HepG2 (cell line): ENCODE results near the gene TRPC4AP. TPM values are rescaled to one million over a fixed set of nuclear protein-coding genes. Genes with fewer than 3 reads are reported as not detected.

Source experiments
- ATAC-seq: fragments of 200-7000 bp; cut with Tn5 transposase; 3 replicates; pipeline ENCODE4 v1.9.1; 2020; ENCODE audit warnings: mild to moderate bottlenecking, moderate library complexity
- BruUV-seq: library from RNA; stranded (reverse); fragments of 400-500 nt; replicated peaks from 2 replicates; lab custom pipeline; 2021; lab: Mats Ljungman, UMichigan
- CTCF ChIA-PET: fragments of 300-600 bp; formaldehyde crosslinking; extraction: SDS; loops from one replicate; lab custom pipeline; 2021; ENCODE audit warnings: low total read pairs, inconsistent platforms, low intra/inter-chr PET ratio; lab: Yijun Ruan, JAX
- POLR2A ChIA-PET: fragments of 350-600 bp; sonication (Branson Sonifier 250); formaldehyde crosslinking; loops from one replicate; lab custom pipeline; 2020; ENCODE audit warnings: antibody characterized with exemption, inconsistent platforms; lab: Yijun Ruan, JAX
- DNase-seq: peaks from one replicate; pipeline ENCODE4 v3.0.0-alpha.2; 2015; ENCODE audit warnings: low spot score
- FAIRE-seq: peaks from 3 replicates; lab custom pipeline; 2011; peaks lifted over from hg19 to GRCh38; lab: Jason Lieb, UNC
- H2AFZ ChIP-seq: one replicate; pipeline ENCODE4 v1.6.1; 2011; ENCODE audit warnings: low read length, inconsistent platforms
- H3K27ac ChIP-seq: fragments of 300-600 bp; 3 replicates; pipeline ENCODE4 v1.8.0; 2011; ENCODE audit warnings: mixed run types, mild to moderate bottlenecking, mixed read lengths, low read length, inconsistent platforms; ENCODE audit not compliant: insufficient read depth; ENCODE audit errors: extremely low read length
- H3K27me3 ChIP-seq, 2 experiments: fragments of 200-600 bp in 1 of 2; 2 replicates in 1 of 2; 3 replicates in 1 of 2; pipeline versions ENCODE4 v1.6.0 to v1.8.0; 2011; ENCODE audit warnings: low read length in 2 of 2, mild to moderate bottlenecking in 2 of 2, moderate library complexity in 2 of 2, inconsistent platforms in 1 of 2; ENCODE audit not compliant: insufficient read depth in 2 of 2, control insufficient read depth in 1 of 2
- H3K36me3 ChIP-seq, 2 experiments: fragments of 200-600 bp in 1 of 2; replicated peaks in 1 of 2; 2 replicates in 1 of 2; 3 replicates in 1 of 2; pipeline versions ENCODE4 v1.5.1 to v1.8.0; 2011; ENCODE audit warnings: low read length in 2 of 2, inconsistent platforms in 1 of 2; ENCODE audit not compliant: insufficient read depth in 2 of 2, control insufficient read depth in 1 of 2
- H3K4me1 ChIP-seq: 2 replicates; pipeline ENCODE4 v1.5.1; 2012; ENCODE audit warnings: low read length, inconsistent platforms; ENCODE audit not compliant: insufficient read depth
- H3K4me2 ChIP-seq: 2 replicates; pipeline ENCODE4 v1.6.0; 2011; ENCODE audit warnings: low read depth, low read length, inconsistent platforms
- H3K4me3 ChIP-seq, 3 experiments: fragments of 200-600 bp in 1 of 3; sonication (generic), shearing (Covaris generic) in 1 of 3; replicated peaks in 1 of 3; 2 replicates each; pipeline ENCODE4 v1.5.1; 2011 to 2016; ENCODE audit warnings: low read length in 3 of 3, inconsistent platforms in 2 of 3, low read depth in 2 of 3, mild to moderate bottlenecking in 2 of 3, control low read depth in 1 of 3, mixed read lengths in 1 of 3; ENCODE audit not compliant: insufficient read depth in 1 of 3
- H3K79me2 ChIP-seq: one replicate; pipeline ENCODE4 v1.6.1; 2011; ENCODE audit warnings: low read length, inconsistent platforms; ENCODE audit not compliant: insufficient read depth
- H3K9ac ChIP-seq: 2 replicates; pipeline ENCODE4 v1.6.0; 2011; ENCODE audit warnings: mild to moderate bottlenecking, low read depth, low read length, inconsistent platforms; ENCODE audit not compliant: insufficient read depth
- H3K9me3 ChIP-seq: 2 replicates; pipeline ENCODE4 v1.5.1; 2012; ENCODE audit warnings: mild to moderate bottlenecking, low read length
- H4K20me1 ChIP-seq: 2 replicates; pipeline ENCODE4 v1.6.0; 2011; ENCODE audit warnings: inconsistent platforms, mild to moderate bottlenecking, low read length, moderate library complexity; ENCODE audit not compliant: insufficient read depth
- HMG20B ChIP-seq: conservative IDR thresholded peaks from 2 replicates; pipeline ENCODE4 v1.6.1; 2016; ENCODE audit warnings: missing genetic modification reagents, missing compliant biosample characterization
- NCOR1 ChIP-seq: fragments of 200-600 bp; sonication (generic); IDR thresholded peaks from 2 replicates; pipeline ENCODE4 v1.7.0; 2017; ENCODE audit warnings: antibody characterized with exemption, low read length, borderline replicate concordance
- PHF8 ChIP-seq: sonication (generic); formaldehyde crosslinking; IDR thresholded peaks from 2 replicates; pipeline ENCODE4 v1.5.0; 2020; ENCODE audit warnings: missing genetic modification reagents
- PPARG ChIP-seq: conservative IDR thresholded peaks from 2 replicates; pipeline ENCODE4 v1.6.1; 2016; ENCODE audit warnings: missing biosample characterization, missing genetic modification reagents
- RCOR2 ChIP-seq: IDR thresholded peaks from 2 replicates; pipeline ENCODE4 v1.6.1; 2016; ENCODE audit warnings: missing biosample characterization, missing genetic modification reagents
- SALL2 ChIP-seq: sonication (generic); formaldehyde crosslinking; IDR thresholded peaks from 2 replicates; pipeline ENCODE4 v1.8.1; 2023; ENCODE audit warnings: mild to moderate bottlenecking, missing genetic modification reagents, inconsistent platforms
- SATB2 ChIP-seq: sonication (generic); formaldehyde crosslinking; IDR thresholded peaks from 2 replicates; pipeline ENCODE4 v1.5.0; 2020; ENCODE audit warnings: missing genetic modification reagents
- SMAD1 ChIP-seq: sonication (generic); formaldehyde crosslinking; IDR thresholded peaks from 2 replicates; pipeline ENCODE4 v1.4.0; 2020; ENCODE audit warnings: missing genetic modification reagents, low read depth, mild to moderate bottlenecking, borderline replicate concordance
- TRIM24 ChIP-seq: sonication (generic); formaldehyde crosslinking; IDR thresholded peaks from 2 replicates; pipeline ENCODE4 v1.8.0; 2022; ENCODE audit warnings: mild to moderate bottlenecking, missing genetic modification reagents
- ZBTB3 ChIP-seq: sonication (generic); formaldehyde crosslinking; IDR thresholded peaks from 2 replicates; pipeline ENCODE4 v1.4.0; 2020; ENCODE audit warnings: low read depth, mild to moderate bottlenecking, moderate library complexity, missing genetic modification reagents, borderline replicate concordance
- ZNF34 ChIP-seq: sonication (generic); formaldehyde crosslinking; IDR thresholded peaks from 2 replicates; pipeline ENCODE4 v1.4.0; 2020; ENCODE audit warnings: mild to moderate bottlenecking, missing genetic modification reagents, borderline replicate concordance
- ZNF530 ChIP-seq: sonication (generic); formaldehyde crosslinking; IDR thresholded peaks from 2 replicates; pipeline ENCODE4 v1.5.0; 2020; ENCODE audit warnings: low read depth, mild to moderate bottlenecking, missing genetic modification reagents
- ZNF629 ChIP-seq: sonication (generic); formaldehyde crosslinking; conservative IDR thresholded peaks from 2 replicates; pipeline ENCODE4 v1.5.0; 2020; ENCODE audit warnings: missing genetic modification reagents
- ZNF670 ChIP-seq: sonication (generic); formaldehyde crosslinking; IDR thresholded peaks from 2 replicates; pipeline ENCODE4 v1.8.0; 2022; ENCODE audit warnings: mild to moderate bottlenecking, missing genetic modification reagents, borderline replicate concordance
- ZNF775 ChIP-seq: sonication (generic); formaldehyde crosslinking; IDR thresholded peaks from 2 replicates; pipeline ENCODE4 v1.4.0; 2020; ENCODE audit warnings: missing genetic modification reagents, mild to moderate bottlenecking, moderate library complexity, borderline replicate concordance
- ZNF780A ChIP-seq: sonication (generic); formaldehyde crosslinking; IDR thresholded peaks from 2 replicates; pipeline ENCODE4 v1.8.0; 2022; ENCODE audit warnings: mild to moderate bottlenecking, missing genetic modification reagents, moderate library complexity
- ZNF792 ChIP-seq: IDR thresholded peaks from 2 replicates; pipeline ENCODE4 v1.6.1; 2016
- WGBS: methylation state at CpG from one replicate; pipeline ENCODE4 v1.1.6; 2017; ENCODE audit warnings: low lambda C conversion rate; 5-methylcytosine and 5-hydroxymethylcytosine counted together
- in situ Hi-C: cut with HindIII; loops from 2 replicates; pipeline ENCODE4 v1.10.0; 2017; ENCODE audit warnings: low pct_unique_long_range_greater_than_20kb; ENCODE audit not compliant: extremely low pct_ligation_motif_present
- intact Hi-C: fragments of 100-400 bp; cut with micrococcal nuclease; formaldehyde crosslinking; loops from one replicate; pipeline ENCODE4 v1.10.0; 2022; ENCODE audit not compliant: unreplicated experiment
- polyA plus RNA-seq, 8 experiments: library from polyadenylated mRNA; depleted of rRNA in 3 of 8; stranded (reverse) in 7 of 8; unstranded in 1 of 8; fragments of >200 nt; fragmentation: Illumina TruSeq in 4 of 8; extraction: Trizol in 4 of 8; gene quantifications; 2 replicates each; pipeline versions ENCODE4 v1.2.1 to v1.2.3, GENCODE V29; 2011 to 2016; ENCODE audit warnings: low read depth in 4 of 8, missing spikeins in 1 of 8, mixed read lengths in 1 of 8; ENCODE audit not compliant: insufficient read depth in 1 of 8
- total RNA-seq, 5 experiments: library from RNA; depleted of rRNA; stranded (reverse); fragments of >200 nt; fragmentation: Illumina TruSeq; extraction: Trizol; gene quantifications; 2 replicates each; pipeline ENCODE4 v1.2.3, GENCODE V29; 2016; ENCODE audit warnings: low read depth in 1 of 5
- TF ChIP-seq, protein P1 (sequence below): sonication (generic); formaldehyde crosslinking; IDR thresholded peaks from 2 replicates; pipeline ENCODE4 v1.8.0; 2022; ENCODE audit warnings: mild to moderate bottlenecking, missing genetic modification reagents, borderline replicate concordance

TRPC4AP gene
- total and polyA plus RNA-seq, 2 of the 13 experiments (the other 11 are each of a cell fraction or from before 2014, with no cell fraction given), result 136 to 137 TPM

DNA sequence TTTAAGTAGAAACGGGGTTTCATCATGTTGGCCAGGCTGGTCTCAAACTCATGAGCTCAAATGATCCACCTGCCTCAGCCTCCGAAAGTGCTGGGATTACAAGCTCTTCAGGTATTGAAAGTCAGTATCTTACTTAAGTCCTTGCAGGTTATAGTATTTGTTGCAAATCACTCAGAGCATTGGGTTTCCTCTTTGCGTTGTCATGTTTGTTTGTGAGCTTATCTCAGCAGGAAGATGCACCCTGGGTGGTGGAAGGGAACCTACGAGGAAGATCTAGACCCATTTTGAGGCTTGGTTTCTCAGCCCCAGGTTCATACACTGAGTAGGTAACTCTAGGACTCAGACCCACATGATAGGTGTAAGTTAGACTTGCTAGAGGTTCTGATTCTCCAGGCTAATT, 118.4 kb downstream of the TRPC4AP start (continued):
- TF ChIP-seq, protein P1, sequence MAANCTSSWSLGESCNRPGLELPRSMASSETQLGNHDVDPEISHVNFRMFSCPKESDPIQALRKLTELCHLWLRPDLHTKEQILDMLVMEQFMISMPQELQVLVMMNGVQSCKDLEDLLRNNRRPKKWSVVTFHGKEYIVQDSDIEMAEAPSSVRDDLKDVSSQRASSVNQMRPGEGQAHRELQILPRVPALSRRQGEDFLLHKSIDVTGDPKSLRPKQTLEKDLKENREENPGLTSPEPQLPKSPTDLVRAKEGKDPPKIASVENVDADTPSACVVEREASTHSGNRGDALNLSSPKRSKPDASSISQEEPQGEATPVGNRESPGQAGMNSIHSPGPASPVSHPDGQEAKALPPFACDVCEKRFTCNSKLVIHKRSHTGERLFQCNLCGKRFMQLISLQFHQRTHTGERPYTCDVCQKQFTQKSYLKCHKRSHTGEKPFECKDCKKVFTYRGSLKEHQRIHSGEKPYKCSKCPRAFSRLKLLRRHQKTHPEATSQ (CRISPR knock-in tag), result no peak
- TF ChIP-seq ZNF34 (CRISPR knock-in tag) (no peak), SALL2 (CRISPR knock-in tag) (no peak)

DNA sequence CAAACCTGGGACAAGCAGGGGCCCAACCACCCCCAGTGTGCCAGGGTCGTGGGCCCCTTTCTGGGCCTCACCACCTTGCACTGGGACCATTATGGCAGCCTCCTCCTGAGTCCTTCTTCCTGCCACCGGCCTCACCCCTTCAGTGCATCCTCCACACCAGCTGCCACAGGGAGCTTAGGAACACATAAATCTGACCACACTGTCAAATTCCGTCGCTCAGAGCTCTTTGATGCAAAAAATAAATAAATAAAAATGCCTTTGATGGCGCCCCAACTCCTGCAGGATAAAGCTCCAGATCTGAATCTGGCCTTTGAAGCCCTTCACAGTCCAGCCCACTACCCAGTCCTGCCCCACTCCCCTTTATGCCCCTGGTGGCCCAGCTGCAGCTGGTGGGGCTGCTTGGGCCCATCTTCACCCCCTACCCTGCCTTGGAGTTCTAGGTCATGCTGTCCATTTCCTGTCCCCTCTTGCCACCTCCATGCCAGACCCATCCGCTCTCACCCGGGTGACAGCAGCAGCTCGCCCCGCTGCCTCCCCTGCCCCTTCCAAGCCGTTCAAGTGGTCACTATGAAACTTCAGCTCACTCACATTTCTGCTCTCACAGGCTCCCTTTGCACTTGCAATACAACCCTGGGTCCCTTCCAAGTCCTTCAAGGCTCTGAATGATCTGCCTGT, 120.9 kb downstream of the TRPC4AP start:
- ChIA-PET CTCF (no interaction called here), POLR2A (no interaction called here)
- FAIRE-seq (no peak), DNase-seq (no peak), ATAC-seq (no peak)
- Histone ChIP-seq H3K9me3 (no peaks in the 10 kb centered on the region), H4K20me1 (no peaks in the 10 kb centered on the region), H3K79me2 (no peaks in the 10 kb centered on the region), H3K4me2 (no peak overlapping the region), H3K36me3 (no peaks in the 10 kb centered on the region), H3K4me1 (peaks cover 19% of the 10 kb centered on the region), H3K27me3 (peaks cover 0 to 13% of the 10 kb centered on the region in 2 experiments; a peak in 2 of 5 replicates), H3K27ac (no peak overlapping the region), H2AFZ (no peak overlapping the region), H3K9ac (no peak overlapping the region), H3K4me3 (no peak overlapping the region)
- 32% methylated on average over 10 of the region's 10 CpGs for WGBS
- intact Hi-C loops, result no loop called here
- in situ Hi-C loops, result no loop called here
- BruUV-seq, result no TSS peak
- TF ChIP-seq PHF8 (no peak), SMAD1 (CRISPR knock-in tag) (no peak), PPARG (CRISPR knock-in tag) (no peak), ZNF530 (CRISPR knock-in tag) (no peak), HMG20B (CRISPR knock-in tag) (no peak), NCOR1 (no peak), ZNF670 (CRISPR knock-in tag) (no peak), RCOR2 (no peak), ZBTB3 (CRISPR knock-in tag) (no peak), TRIM24 (CRISPR knock-in tag) (no peak), ZNF629 (CRISPR knock-in tag) (no peak), ZNF780A (CRISPR knock-in tag) (no peak), ZNF775 (CRISPR knock-in tag) (no peak), ZNF792 (CRISPR knock-in tag) (no peak), SATB2 (CRISPR knock-in tag) (no peak)
